Measurements from ENCODE around the gene CT47B1. TPM values are rescaled to one million over a fixed set of nuclear protein-coding genes. Genes with fewer than 3 reads are reported as not detected.

The CT47B1 gene
- total RNA-seq, 1 experiment from 2014 or later: not detected

DNA sequence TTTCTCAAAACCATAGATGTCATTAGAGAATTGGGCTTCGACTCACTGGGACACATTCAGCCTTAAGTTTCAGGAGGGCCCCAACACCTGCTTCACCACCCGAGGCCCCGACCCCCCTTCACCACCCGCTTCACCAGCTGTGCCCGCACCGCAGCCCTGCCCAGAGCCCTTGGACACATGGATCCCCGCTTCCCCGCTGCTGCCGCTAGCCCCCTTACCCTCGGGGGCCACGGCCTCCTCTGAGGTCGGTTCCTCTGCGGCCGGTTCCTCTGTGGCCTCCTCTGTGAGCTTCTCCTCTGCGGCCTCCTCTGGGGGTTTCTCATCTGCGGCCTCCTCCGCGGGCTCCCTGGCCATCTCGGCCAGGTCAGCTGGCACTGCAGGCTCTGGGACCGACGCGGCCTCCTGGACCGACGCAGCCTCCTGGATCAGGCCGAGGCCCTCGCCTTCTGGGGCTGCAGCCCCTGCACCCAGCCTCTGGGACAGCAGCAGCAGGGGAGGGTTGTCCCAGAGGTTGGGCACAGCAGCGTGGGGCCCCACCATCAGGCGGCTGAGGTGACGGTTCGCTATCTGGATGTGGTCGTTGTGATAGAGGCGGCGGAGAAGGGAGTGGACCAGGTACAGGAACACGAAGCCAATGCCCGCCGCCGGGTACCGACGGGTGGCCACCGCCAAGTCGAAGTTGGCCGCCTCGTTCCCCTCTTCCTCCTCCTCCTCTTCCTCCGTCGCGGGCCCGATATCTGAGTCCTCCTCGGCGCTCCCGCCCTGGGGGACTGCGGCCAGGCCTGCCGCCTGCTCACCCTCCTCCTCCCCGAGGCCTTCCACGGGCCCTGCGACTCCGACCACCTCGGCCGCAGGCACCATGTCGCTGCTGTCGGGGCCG, 748 bp downstream of the CT47B1 start:
- Histone ChIP-seq H3K56ac (ENCODE audit: insufficient read length, low read depth, low read length) (no peak overlapping the region), H3K79me1 (ENCODE audit: insufficient read depth, low read depth, low read length, poor library complexity, severe bottlenecking) (no peaks in the 10 kb centered on the region), H4K5ac (ENCODE audit: insufficient read length, low read depth, low read length) (no peak overlapping the region), H3K23me2 (ENCODE audit: insufficient read length, low read depth, low read length, poor library complexity, severe bottlenecking) (no peaks in the 10 kb centered on the region), H3K9ac (ENCODE audit: extremely low read depth, insufficient read length, low read length) (no peak overlapping the region), H4K8ac (replicated peaks; ENCODE audit: insufficient read length, low read depth, low read length) (no peak overlapping the region), H2AFZ (ENCODE audit: low read length) (no peak overlapping the region), H3K4me1 (ENCODE audit: insufficient read depth, low read length) (no peaks in the 10 kb centered on the region), H3K27me3 (ENCODE audit: insufficient read depth, low read length) (no peaks in the 10 kb centered on the region), H2BK12ac (ENCODE audit: insufficient read length, low read depth, low read length) (no peak overlapping the region), H4K20me1 (ENCODE audit: control insufficient read depth, insufficient read depth, insufficient read length) (no peaks in the 10 kb centered on the region), H2BK5ac (ENCODE audit: insufficient read length, low read length) (no peak overlapping the region), H3T11ph (ENCODE audit: low read length) (no peak overlapping the region), H2BK20ac (ENCODE audit: low read depth, low read length, poor library complexity, severe bottlenecking) (no peak overlapping the region), H2BK120ac (ENCODE audit: low read depth, low read length, poor library complexity, severe bottlenecking) (no peak overlapping the region), H3K4me2 (ENCODE audit: insufficient read depth, insufficient read length, low read length) (no peak overlapping the region), H3K18ac (ENCODE audit: insufficient read length, low read depth, low read length) (no peak overlapping the region), H3K27ac (ENCODE audit: insufficient read length, low read depth, low read length) (no peak overlapping the region), H3K79me2 (ENCODE audit: insufficient read depth, low read length) (no peaks in the 10 kb centered on the region), H2AK5ac (ENCODE audit: insufficient read length, low read length) (no peak overlapping the region), H3K23ac (ENCODE audit: insufficient read length, low read depth, low read length) (no peak overlapping the region), H2BK15ac (ENCODE audit: low read depth, low read length) (no peak overlapping the region), H4K91ac (ENCODE audit: insufficient read length, low read depth, low read length) (no peak overlapping the region), H3K4ac (ENCODE audit: low read depth, low read length) (no peak overlapping the region), H3K14ac (ENCODE audit: insufficient read depth, low read length) (no peak overlapping the region), H3K9me3 (ENCODE audit: control insufficient read depth, low read depth, low read length) (peaks cover 8% of the 10 kb centered on the region)
- WGBS (ENCODE audit: extremely low coverage, insufficient read length, low lambda C conversion rate): no CpG with 5 or more reads among the region's 61 CpGs
- Mint-ChIP-seq H3K4me3 (no peak overlapping the region), H3K4me1 (0 out of 4 replicates have a peak, but pooled peaks cover 0 to 3% of the 10 kb centered on the region in 2 experiments), H3K27me3 (ENCODE audit: low read depth) (peaks cover 16% of the 10 kb centered on the region), H3K36me3 (ENCODE audit: insufficient read depth in 1 of 3, low read depth in 3 of 3) (peaks cover 0 to 4% (median 0%) of the 10 kb centered on the region in 3 experiments; a peak in 1 of 7 replicates), H3K27ac (no peak overlapping the region), H3K9me3 (peaks cover 26 to 29% of the 10 kb centered on the region in 2 experiments)
- DNase-seq: no peak
- TF ChIP-seq, protein P1, sequence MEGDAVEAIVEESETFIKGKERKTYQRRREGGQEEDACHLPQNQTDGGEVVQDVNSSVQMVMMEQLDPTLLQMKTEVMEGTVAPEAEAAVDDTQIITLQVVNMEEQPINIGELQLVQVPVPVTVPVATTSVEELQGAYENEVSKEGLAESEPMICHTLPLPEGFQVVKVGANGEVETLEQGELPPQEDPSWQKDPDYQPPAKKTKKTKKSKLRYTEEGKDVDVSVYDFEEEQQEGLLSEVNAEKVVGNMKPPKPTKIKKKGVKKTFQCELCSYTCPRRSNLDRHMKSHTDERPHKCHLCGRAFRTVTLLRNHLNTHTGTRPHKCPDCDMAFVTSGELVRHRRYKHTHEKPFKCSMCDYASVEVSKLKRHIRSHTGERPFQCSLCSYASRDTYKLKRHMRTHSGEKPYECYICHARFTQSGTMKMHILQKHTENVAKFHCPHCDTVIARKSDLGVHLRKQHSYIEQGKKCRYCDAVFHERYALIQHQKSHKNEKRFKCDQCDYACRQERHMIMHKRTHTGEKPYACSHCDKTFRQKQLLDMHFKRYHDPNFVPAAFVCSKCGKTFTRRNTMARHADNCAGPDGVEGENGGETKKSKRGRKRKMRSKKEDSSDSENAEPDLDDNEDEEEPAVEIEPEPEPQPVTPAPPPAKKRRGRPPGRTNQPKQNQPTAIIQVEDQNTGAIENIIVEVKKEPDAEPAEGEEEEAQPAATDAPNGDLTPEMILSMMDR (conservative IDR thresholded peaks at IDR 0.05): no peak
